Activated CD4-positive, alpha-beta T cell treated with anti-CD3 and anti-CD28 coated beads, Interleukin-2, Interleukin-4, amounts not matched to agents 100 ng/mL and 50 ng/mL, durations not matched to agents 16 hours and 8 hours (primary cell): Measurements from ENCODE around the gene LCE1C.

Experiments
- DNase-seq: peaks from one replicate; pipeline ENCODE4 v3.0.0-alpha.2; 2020; ENCODE audit warnings: low spot score

The LCE1C gene

DNA sequence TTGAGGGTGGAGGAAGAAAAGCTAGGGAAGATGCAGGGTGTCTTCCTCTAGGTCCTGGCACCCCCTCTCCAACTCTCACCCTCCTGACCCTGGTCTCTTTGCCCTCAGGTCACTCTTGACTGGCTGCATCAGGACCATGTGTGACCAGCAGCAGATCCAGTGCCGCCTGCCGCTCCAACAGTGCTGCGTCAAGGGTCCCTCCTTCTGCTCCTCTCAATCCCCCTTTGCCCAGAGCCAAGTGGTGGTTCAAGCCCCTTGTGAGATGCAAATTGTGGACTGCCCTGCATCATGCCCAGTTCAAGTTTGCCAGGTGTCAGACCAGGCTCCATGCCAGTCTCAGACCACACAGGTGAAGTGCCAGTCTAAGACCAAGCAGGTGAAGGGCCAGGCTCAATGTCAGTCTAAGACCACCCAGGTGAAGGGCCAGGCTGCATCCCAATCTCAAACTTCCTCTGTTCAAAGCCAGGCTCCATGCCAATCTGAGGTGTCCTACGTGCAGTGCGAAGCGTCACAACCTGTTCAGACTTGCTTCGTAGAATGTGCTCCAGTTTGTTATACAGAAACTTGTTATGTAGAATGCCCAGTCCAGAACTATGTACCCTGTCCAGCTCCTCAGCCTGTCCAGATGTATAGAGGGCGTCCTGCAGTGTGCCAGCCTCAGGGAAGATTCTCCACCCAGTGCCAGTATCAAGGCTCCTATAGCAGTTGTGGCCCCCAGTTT lies 46.8 kb downstream of the LCE1C start:
- no peak for DNase-seq

DNA sequence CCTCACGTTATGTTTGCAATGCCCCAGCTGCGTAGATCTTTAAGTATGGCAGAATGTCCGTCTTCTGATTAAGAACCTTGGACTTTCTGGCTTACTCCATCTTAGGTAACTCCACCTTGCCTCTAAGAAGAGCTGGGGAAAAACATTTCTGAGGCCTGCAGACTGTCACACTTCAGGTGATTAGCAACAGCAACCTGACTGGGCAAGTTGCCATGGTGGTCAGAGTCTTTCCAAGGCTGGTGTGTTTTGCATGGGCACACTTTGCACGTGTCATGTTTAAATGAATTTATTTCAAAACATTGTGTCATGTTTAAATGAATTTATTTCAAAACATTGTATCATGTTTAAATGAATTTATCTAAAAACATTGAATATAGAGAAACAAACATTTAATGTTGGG lies 47.8 kb downstream of the LCE1C start:
- no peak for DNase-seq

DNA sequence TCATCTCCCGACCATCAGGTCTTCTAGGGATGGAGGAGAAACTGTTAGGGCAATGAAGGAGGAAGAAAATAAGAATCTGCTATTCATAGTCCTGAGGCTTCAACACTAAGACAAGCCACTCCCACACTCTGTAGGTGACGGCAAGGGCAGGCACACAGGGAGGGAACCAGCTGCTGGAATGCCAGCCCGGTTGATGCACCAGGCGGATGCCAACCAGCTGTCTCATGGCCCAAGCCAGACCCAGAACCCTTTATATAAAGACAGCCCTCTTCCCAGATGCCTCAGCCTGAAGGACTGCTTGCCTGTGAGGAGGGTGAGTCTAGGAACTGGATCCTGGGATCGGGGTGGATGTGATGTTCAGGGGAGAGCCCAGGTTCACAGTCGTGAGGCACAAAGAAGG lies 48.7 kb downstream of the LCE1C start, which contains the start of gene KPRP:
TSS of gene KPRP (plus strand) at position 279 of the 400 bp plus-strand sequence. CDS start 1,564 bp downstream, outside the sequence.
- no peak for DNase-seq

DNA sequence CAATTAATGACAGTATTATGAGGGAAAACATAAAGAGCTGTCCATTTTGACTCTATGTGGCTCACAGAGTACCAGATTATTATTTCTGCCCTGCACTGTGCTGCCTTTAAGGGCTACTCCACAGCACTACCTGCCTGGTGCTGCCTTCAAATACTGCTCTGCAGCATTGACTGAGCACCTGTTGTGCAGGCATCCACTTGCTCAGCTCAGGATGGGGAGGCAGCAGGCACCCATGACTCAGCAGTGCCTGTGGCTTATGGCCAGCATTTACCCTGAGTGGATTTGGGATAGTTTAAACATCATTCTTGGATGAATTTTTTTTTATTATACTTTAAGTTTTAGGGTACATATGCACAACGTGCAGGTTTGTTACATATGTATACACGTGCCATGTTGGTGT lies 49.6 kb downstream of the LCE1C start:
- DNase-seq = no peak
